IMR-90 (cell line): ENCODE data around the gene ATP11A. TPM values are rescaled to one million over a fixed set of nuclear protein-coding genes. Genes with fewer than 3 reads are reported as not detected.

Experiments
- ATAC-seq: fragments of 200-7000 bp; cut with Tn5 transposase; 2 replicates; pipeline ENCODE4 v1.9.1; 2020; ENCODE audit warnings: low read depth, mild to moderate bottlenecking, moderate library complexity
- BruUV-seq: library from RNA; stranded (reverse); fragments of 400-500 nt; replicated peaks from 2 replicates; lab custom pipeline; 2021; lab: Mats Ljungman, UMichigan
- CTCF ChIA-PET: fragments of 300-600 bp; formaldehyde crosslinking; extraction: SDS; loops from one replicate; lab custom pipeline; 2021; ENCODE audit warnings: antibody characterized with exemption; lab: Yijun Ruan, JAX
- POLR2A ChIA-PET: fragments of 300-600 bp; sonication (Branson Sonifier 250); formaldehyde crosslinking; loops from one replicate; lab custom pipeline; 2022; ENCODE audit warnings: antibody characterized with exemption; ENCODE audit not compliant: unreplicated experiment; lab: Charles Lee
- DNase-seq: peaks from one replicate; pipeline ENCODE4 v3.0.0; 2013
- H2AFZ ChIP-seq: replicated peaks from 2 replicates; pipeline ENCODE3; 2013; ENCODE audit warnings: low read length, mild to moderate bottlenecking; ENCODE audit not compliant: poor library complexity
- H2AK5ac ChIP-seq: 2 replicates; pipeline ENCODE4 v1.6.1; 2013; ENCODE audit warnings: low read depth, low read length, inconsistent platforms
- H2AK9ac ChIP-seq: replicated peaks from 2 replicates; pipeline ENCODE3; 2013; ENCODE audit warnings: mild to moderate bottlenecking, low read depth, low read length, moderate library complexity; ENCODE audit not compliant: poor library complexity
- H2BK120ac ChIP-seq: 2 replicates; pipeline ENCODE4 v1.6.1; 2013; ENCODE audit warnings: low read depth, low read length, inconsistent platforms
- H2BK15ac ChIP-seq: 3 replicates; pipeline ENCODE4 v1.6.1; 2013; ENCODE audit warnings: low read depth, low read length, inconsistent platforms
- H2BK20ac ChIP-seq: 2 replicates; pipeline ENCODE4 v1.6.1; 2013; ENCODE audit warnings: low read depth, mild to moderate bottlenecking, inconsistent platforms, low read length, moderate library complexity
- H2BK5ac ChIP-seq: 2 replicates; pipeline ENCODE4 v1.6.1; 2013; ENCODE audit warnings: mild to moderate bottlenecking, low read depth, low read length, inconsistent platforms; ENCODE audit not compliant: poor library complexity, severe bottlenecking
- H3K14ac ChIP-seq: replicated peaks from 2 replicates; pipeline ENCODE4 v1.6.1; 2013; ENCODE audit warnings: low read depth, low read length, inconsistent platforms
- H3K18ac ChIP-seq: 2 replicates; pipeline ENCODE4 v1.6.1; 2013; ENCODE audit warnings: low read depth, low read length, control low read depth
- H3K23ac ChIP-seq: 2 replicates; pipeline ENCODE4 v1.6.1; 2013; ENCODE audit warnings: low read depth, low read length, inconsistent platforms
- H3K27ac ChIP-seq: 2 replicates; pipeline ENCODE4 v1.5.1; 2013; ENCODE audit warnings: mild to moderate bottlenecking, control low read depth, low read length; ENCODE audit not compliant: insufficient read depth
- H3K27me3 ChIP-seq: 2 replicates; pipeline ENCODE4 v1.6.1; 2013; ENCODE audit warnings: low read length; ENCODE audit not compliant: control insufficient read depth, insufficient read depth
- H3K36me3 ChIP-seq: 2 replicates; pipeline ENCODE4 v1.6.1; 2013; ENCODE audit warnings: low read length, mixed read lengths; ENCODE audit not compliant: control insufficient read depth, insufficient read depth
- H3K4ac ChIP-seq: 2 replicates; pipeline ENCODE4 v1.6.1; 2013; ENCODE audit warnings: low read depth, low read length, inconsistent platforms
- H3K4me1 ChIP-seq: 2 replicates; pipeline ENCODE4 v1.6.1; 2013; ENCODE audit warnings: low read length, mixed read lengths; ENCODE audit not compliant: control insufficient read depth, insufficient read depth
- H3K4me2 ChIP-seq: 2 replicates; pipeline ENCODE4 v1.6.1; 2013; ENCODE audit warnings: low read depth, mild to moderate bottlenecking, control low read depth, low read length, moderate library complexity
- H3K4me3 ChIP-seq: 2 replicates; pipeline ENCODE4 v1.5.1; 2013; ENCODE audit warnings: low read depth, mild to moderate bottlenecking, control low read depth, low read length, moderate library complexity; ENCODE audit not compliant: insufficient read depth
- H3K56ac ChIP-seq: 2 replicates; pipeline ENCODE4 v1.6.1; 2013; ENCODE audit warnings: low read length, inconsistent platforms; ENCODE audit not compliant: insufficient read depth; ENCODE audit errors: extremely low read depth
- H3K79me1 ChIP-seq, 2 experiments: 2 replicates each; pipeline ENCODE4 v1.6.1; 2013; ENCODE audit warnings: low read length in 2 of 2, inconsistent platforms in 1 of 2, low read depth in 1 of 2
- H3K9ac ChIP-seq: 2 replicates; pipeline ENCODE4 v1.6.1; 2013; ENCODE audit warnings: low read depth, low read length, control low read depth
- H3K9me1 ChIP-seq: 2 replicates; pipeline ENCODE4 v1.6.1; 2013; ENCODE audit warnings: low read length, inconsistent platforms; ENCODE audit not compliant: insufficient read depth
- H3K9me3 ChIP-seq: 2 replicates; pipeline ENCODE4 v1.6.1; 2013; ENCODE audit warnings: low read length; ENCODE audit not compliant: control insufficient read depth, insufficient read depth
- H4K20me1 ChIP-seq: 2 replicates; pipeline ENCODE4 v1.6.1; 2013; ENCODE audit warnings: low read length, inconsistent platforms; ENCODE audit not compliant: insufficient read depth
- H4K5ac ChIP-seq: 2 replicates; pipeline ENCODE4 v1.6.1; 2013; ENCODE audit warnings: mild to moderate bottlenecking, low read depth, low read length, control low read depth
- H4K8ac ChIP-seq, 2 experiments: 2 replicates each; pipeline ENCODE4 v1.6.1; 2013; ENCODE audit warnings: low read depth in 2 of 2, low read length in 2 of 2, control low read depth in 1 of 2, inconsistent platforms in 1 of 2
- H4K91ac ChIP-seq: 2 replicates; pipeline ENCODE4 v1.6.1; 2013; ENCODE audit warnings: low read depth, low read length, inconsistent platforms; ENCODE audit not compliant: insufficient read depth
- WGBS, 2 experiments: methylation state at CpG; one replicate each; pipeline versions ENCODE4 v1.1.5 to v1.1.7; 2013; ENCODE audit warnings: missing lambda C conversion rate in 2 of 2; ENCODE audit not compliant: insufficient read length in 1 of 2; ENCODE audit errors: extremely low coverage in 2 of 2; 5-methylcytosine and 5-hydroxymethylcytosine counted together
- dilution Hi-C: fragments of 300-500 bp; cut with HindIII; formaldehyde crosslinking; loops from one replicate; pipeline ENCODE4 v1.14.3; 2018; ENCODE audit warnings: low sequenced_read_pairs; ENCODE audit not compliant: unreplicated experiment
- in situ Hi-C: fragments of 300-500 bp; cut with MboI; formaldehyde crosslinking; loops from 3 replicates; pipeline ENCODE4 v1.14.3; 2019; ENCODE audit warnings: low sequenced_read_pairs, inconsistent platforms, mixed read lengths
- intact Hi-C: fragments of 100-400 bp; cut with micrococcal nuclease; formaldehyde crosslinking; loops from 2 replicates; pipeline ENCODE4 v1.10.0; 2022
- polyA plus RNA-seq, 3 experiments: library from polyadenylated mRNA; depleted of rRNA; stranded (reverse); fragments of >200 nt; gene quantifications; 2 replicates each; pipeline ENCODE4 v1.2.3, GENCODE V29; 2012; ENCODE audit warnings: low replicate concordance in 1 of 3
- total RNA-seq: library from RNA; depleted of rRNA; stranded (reverse); fragments of >200 nt; gene quantifications from 2 replicates; pipeline ENCODE4 v1.2.3, GENCODE V29; 2012
- TF ChIP-seq, protein P1 (sequence below): fragments of 150-350 bp; IDR thresholded peaks from 2 replicates; pipeline ENCODE4 v1.6.1; 2017; ENCODE audit warnings: mild to moderate bottlenecking, antibody characterized with exemption, low read length, low read depth

The ATP11A gene
- total and polyA plus RNA-seq, 2 of the 4 experiments (the other 2 are of a cell fraction) = 8.4 to 12.0 TPM

DNA sequence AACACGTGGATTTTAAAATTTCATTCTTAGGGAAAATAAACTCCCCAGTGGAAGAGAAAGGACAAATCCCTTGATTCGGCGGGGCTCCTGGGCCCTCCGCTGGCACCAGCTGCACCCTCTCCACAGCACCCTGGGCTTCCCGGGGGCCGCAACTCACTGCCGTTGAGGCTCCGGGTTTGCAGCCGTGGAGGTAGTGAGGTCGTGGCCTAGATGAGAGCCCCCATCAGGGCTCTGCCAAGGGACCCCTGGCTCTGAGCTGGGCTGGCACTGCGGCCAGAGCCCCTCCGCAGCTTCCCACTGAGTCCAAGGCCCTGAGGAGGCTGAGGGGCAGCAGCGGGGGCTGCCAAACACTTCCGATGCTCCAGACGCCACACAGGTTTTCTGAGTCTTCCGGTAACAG is 145.5 kb downstream of the ATP11A start:
- WGBS, 2 experiments = 80% methylated on average over 2 of the region's 16 CpGs; no CpG with 5 or more reads in 1 of the 2 experiments
- ATAC-seq (no peak), DNase-seq (no peak)
- H3K9me3 ChIP-seq = no peaks in the 10 kb centered on the region
- no peak overlapping the region for H4K5ac ChIP-seq
- H3K9ac ChIP-seq = no peak overlapping the region
- H2BK120ac ChIP-seq = no peak overlapping the region
- H3K27me3 ChIP-seq = no peaks in the 10 kb centered on the region
- H3K4me2 ChIP-seq = no peak overlapping the region
- CTCF ChIA-PET = no interaction called here
- no peaks in the 10 kb centered on the region for H3K79me1 ChIP-seq
- peaks cover 7% of the 10 kb centered on the region for H3K9me1 ChIP-seq
- H2AK9ac ChIP-seq = no peak overlapping the region
- no peak overlapping the region for H2BK15ac ChIP-seq
- no peak overlapping the region for H2AFZ ChIP-seq
- no peak overlapping the region for H2BK5ac ChIP-seq
- no peak overlapping the region for H4K8ac ChIP-seq
- no peak overlapping the region for H2AK5ac ChIP-seq
- POLR2A ChIA-PET = no interaction called here
- intact Hi-C loops = no loop called here
- H3K56ac ChIP-seq = no peak overlapping the region
- H3K4me3 ChIP-seq = no peak overlapping the region
- no peak overlapping the region for H3K4ac ChIP-seq
- no peak overlapping the region for H4K91ac ChIP-seq
- peaks cover 60% of the 10 kb centered on the region for H3K36me3 ChIP-seq
- TF ChIP-seq, protein P1, sequence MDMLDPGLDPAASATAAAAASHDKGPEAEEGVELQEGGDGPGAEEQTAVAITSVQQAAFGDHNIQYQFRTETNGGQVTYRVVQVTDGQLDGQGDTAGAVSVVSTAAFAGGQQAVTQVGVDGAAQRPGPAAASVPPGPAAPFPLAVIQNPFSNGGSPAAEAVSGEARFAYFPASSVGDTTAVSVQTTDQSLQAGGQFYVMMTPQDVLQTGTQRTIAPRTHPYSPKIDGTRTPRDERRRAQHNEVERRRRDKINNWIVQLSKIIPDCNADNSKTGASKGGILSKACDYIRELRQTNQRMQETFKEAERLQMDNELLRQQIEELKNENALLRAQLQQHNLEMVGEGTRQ = no peak
- H2BK20ac ChIP-seq = no peak overlapping the region
- H3K14ac ChIP-seq = no peak overlapping the region
- no peak overlapping the region for H3K23ac ChIP-seq
- no peak overlapping the region for H3K27ac ChIP-seq
- H3K18ac ChIP-seq = no peak overlapping the region
- dilution Hi-C loops = no loop called here
- peaks cover 9% of the 10 kb centered on the region; the same call in 1 of the 2 replicates for H4K20me1 ChIP-seq
- no TSS peak for BruUV-seq
- in situ Hi-C loops = no loop called here
- H3K4me1 ChIP-seq = no peaks in the 10 kb centered on the region
